HG02763 (cell line): ENCODE measurements around the gene ADRM1.

Experiments used
- ATAC-seq: cut with Tn5 transposase; IDR thresholded peaks from one replicate; pipeline ENCODE4 v1.9.1; 2021; ENCODE audit warnings: mild to moderate bottlenecking, moderate library complexity; ENCODE audit not compliant: unreplicated experiment

ADRM1 gene

DNA sequence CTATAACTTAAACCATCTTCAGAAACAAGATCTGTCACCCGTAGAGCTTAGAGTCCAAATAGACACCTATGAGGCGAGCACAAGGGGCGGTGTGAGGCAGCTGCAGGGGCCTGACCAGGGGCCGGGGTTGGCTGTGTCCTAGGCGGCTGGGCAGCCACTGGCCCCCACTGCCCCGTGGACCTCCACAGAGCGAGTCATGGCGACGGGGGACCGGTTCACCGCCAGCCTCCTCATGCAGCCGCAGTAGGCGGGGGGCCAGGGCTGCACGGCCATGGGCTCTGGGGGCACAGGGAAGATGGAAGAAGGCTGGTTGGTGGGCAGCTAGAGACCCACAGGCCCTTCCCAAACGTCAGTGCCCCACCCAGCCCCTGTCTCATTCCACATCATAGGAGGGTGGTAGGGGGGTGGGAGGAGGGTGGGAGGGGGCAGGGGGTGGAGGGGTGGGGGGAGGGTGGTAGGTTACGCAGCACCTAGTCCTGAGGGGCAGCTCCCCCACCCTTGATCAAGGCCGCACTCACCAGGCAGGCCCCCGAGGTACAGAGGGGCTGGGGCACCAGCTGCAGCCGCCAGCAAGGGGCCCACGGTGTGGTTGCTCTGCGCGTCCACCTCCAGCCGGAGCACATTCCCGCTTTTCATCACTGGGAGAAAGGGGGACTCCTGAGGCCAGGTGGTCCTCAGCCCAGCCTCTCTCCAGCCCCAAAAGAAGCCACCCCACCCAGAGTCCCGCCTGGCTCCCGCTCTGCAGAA lies 6.6 kb downstream of the ADRM1 start:
- ATAC-seq = no peak

DNA sequence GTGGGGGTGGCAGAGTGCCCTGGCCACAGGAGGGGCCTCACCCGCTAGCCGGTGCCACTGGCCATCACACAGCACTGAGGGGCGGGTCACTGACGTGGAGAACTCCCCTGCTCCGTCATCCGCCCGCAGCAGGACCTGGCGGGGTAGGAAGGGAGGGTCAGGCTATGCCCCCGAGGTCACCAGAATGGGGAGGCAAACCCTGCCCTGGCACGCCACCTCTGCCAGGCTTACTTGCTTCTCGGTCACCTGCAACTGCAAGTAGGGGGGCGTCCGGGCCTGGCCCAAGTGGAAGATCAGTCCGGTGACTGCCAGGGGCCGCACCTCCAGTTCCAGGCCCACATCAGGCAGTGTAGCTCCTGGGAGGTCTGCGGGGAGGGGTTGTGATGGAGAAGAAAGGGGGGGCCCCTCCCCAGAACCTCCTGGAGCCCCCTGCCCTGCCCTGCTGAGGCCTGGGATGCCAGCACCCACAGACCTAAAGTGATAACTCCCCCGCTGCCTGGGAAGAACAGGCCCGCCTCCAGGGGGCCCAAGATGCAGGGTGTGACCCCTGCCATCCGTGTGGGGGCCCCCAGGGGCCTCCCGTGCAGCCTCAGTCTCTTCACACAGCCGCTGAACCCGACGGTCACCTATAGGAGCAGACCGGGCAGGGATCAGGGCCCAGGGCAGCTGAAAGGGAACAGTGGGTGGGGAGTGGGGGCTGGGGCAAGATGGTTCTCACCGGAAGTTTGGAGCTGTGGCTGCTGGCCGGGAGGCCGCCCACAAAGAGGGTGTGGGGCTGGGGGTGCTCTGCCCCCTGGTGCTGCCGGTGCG lies 7.4 kb downstream of the ADRM1 start:
- no peak for ATAC-seq

DNA sequence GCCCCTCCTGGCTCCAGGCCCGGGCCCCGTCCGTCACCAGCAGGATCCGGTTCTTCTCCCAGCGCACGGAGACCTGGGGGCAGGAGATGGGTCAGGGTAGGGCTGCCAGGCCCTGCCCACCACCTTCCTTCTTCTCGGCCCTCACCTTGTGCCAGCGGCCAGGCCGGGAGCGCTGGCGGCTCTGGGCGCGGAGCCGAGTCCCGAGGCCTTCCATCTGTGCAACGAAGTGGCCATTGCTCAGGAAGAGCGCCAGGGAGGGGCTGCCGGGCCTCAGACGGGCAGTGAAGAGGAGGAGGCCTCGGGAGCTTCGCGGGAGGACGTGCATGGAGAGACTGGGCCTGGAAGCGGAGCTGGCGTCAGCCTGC lies 7.9 kb downstream of the ADRM1 start:
- ATAC-seq = no peak

DNA sequence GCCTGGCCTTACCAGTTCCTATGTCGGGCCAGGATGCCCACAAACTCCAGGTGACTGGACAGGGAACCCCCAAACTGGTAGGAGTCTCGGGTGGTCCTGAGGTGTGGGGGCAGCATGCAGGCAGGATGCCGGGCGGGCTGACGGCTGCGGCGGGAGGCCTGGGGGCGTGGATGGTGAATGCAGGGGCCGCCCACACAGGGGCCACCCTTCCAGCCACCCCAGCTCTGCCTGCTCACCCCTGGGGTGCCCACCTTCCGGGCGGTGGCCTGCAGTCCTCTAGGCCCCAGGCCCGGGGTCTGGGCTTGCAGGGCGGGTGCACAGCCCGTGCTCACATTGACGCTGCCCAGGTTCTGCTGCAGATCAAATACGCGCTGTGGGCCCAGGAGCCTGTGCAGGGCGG lies 8.4 kb downstream of the ADRM1 start:
- no peak for ATAC-seq

DNA sequence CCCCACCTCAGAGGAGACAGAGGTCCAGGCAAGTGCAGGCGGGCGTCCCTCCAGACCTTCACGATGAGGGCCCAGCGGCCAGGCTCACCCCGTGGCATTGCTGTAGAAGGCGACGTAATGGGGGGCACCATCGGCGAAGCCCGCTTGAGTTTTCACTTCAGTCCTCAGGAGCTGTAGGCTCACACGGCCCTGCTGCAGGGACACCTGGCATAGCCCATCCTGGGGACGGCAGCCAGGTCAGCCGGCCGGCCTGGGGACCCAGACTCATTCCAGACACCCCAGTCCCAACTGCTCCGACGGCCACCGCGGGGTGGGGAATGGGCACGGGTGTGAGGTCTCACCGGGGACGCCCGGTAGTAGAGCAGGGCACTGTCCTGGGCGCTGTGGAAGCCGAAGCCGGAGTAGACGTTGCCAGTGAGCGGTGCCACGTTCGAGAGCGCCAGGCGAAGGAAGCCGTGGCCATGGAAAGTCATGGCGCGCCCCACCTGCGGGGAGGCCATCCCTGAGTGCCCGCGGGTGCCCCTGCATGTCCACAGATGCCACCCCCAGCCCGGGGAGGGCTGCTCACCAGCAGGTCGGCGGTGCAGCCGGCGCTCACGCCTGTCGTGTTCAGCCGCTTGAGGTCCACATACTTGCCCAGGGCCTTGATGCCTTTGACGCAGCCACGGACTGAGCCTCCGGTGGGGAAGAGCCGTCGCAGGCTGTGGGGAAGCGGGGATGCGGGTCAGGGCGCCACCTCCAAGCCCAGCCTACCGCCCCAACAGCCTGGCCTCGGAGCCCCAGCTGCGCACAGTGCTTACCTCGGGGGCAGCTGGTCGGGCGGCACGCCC lies 9.2 kb downstream of the ADRM1 start:
- ATAC-seq = no peak

DNA sequence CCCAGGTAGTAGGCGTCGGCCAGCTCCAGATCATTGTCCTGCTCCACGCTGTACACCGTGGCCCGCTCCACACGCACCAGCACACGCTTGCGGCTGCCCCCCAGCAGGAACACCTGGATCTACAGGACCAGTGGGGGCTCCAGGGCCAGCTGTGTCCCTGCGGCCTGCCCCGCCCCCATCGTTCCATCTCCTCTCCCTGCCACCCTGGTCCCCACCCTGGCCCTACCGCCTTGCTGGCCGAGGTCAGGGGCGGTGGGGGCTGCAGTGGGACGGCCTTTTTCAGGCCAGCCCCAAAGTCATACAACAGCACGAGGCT lies 9.8 kb downstream of the ADRM1 start:
- no peak for ATAC-seq

DNA sequence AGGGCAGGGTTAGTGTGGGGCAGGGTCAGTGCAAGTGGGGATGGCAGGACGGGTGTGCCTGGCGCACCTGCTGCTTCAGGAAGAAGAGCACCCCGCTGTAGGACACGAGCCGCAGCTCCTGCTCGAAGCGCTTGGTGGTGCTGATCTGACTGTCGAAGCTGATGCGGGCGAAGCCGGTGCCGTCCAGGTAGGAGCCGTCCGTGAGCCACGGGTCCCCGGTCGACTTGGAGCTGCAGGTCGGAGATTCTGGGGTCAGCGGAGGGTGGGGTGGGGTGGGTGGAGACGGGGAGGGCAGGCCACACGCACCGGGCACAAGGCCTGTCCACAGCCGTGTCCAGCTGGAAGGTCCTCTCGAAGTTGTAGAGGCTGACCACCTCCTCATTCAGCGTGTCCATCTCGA lies 10.2 kb downstream of the ADRM1 start:
- no peak for ATAC-seq

DNA sequence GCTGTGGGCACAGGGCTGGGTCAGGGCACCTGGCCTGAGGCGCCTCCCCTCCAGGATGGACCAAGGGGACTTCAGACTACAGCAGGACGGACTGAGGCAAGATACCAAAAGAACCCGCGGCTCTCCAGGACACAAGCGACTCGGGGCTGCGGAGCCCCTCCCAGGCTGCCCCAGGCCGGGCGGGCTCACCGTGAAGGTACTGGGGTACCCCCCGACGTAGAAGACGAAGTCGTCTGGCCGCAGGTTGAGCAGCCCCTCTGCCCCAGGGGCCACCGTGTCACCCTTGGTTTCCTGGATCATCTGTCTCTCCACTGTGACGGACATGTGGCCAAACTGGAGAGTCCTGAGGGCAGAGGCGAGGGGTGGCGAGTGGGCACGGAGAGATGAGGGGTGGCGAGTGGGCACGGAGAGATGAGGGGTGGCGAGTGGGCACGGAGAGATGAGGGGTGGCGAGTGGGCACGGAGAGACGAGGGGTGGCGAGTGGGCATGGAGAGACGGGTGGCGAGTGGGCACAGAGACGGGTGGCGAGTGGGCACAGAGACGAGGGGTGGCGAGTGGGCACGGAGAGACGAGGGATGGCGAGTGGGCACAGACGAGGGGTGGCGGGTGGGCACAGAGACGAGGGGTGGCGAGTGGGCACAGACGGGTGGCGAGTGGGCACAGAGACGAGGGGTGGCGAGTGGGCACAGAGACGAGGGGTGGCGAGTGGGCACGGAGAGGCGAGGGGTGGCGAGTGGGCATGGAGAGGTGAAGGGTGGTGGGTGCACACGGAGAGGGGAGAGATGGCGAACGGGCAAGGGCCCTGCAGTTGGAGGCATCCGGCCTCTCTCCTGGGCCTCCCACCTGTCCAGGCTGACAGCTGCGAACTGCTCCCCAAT lies 10.9 kb downstream of the ADRM1 start:
- no peak for ATAC-seq

DNA sequence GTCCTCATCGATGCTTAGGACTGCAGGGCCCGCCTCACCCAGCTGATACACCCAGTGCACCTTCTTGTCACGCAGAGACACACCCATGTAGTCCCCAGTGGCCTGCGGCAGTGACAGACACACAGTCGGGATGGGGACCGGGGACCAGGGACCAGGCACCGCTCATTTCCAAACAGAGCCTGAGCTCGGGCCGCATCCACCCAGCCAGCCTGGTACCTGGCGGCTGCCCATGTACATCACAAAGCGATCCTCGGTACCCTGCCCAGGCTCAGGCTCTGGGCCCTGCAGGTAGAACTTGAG lies 11.5 kb downstream of the ADRM1 start:
- ATAC-seq = no peak

DNA sequence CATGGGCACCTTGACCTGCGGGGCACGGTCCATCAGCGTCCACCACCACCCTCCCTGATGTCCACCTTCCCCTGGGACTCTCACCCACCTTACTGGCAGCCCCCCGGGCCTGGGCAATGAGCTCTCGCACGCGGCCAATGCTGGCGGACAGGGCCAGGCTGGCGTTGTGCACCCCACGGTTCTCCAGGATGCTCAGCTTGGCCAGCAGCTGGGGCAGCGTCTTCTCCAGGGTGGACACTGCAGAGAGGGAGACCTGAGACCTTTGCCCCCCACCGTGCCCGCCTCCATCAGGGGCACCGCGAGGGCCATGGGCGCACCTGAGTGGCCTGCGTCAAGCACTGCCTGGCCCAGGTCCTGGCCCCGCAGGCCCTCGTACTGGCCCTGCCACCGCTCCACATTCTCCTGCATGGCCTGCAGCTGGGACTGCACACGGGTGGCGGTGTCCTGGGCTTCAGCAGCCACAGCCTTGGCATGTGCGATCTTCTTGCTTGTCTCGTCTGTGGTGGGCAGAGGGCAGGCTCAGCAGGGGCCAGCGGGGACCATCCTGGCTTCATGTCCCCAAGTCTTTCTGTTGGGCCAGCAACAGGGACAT lies 12.0 kb downstream of the ADRM1 start:
- ATAC-seq = no peak

DNA sequence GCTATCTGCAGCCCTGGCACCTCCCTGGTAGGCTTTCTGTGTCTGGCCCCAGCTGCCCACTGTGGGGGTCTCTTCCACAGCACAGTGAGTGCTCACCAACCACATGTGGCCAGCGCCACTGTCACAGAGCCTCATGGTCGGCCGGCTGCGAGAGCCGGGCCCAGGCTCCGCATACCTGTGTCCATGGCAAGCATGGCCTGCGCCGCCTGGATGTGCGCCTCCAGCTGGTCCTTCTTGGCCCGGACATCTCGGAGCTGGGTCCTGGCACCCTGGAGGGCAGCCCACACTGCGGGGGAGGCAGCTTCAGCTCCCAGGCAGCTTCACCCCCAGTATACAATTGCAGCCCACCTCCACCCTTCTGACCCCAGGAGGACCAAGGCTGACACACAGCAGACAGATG lies 13.0 kb downstream of the ADRM1 start:
- no peak for ATAC-seq

DNA sequence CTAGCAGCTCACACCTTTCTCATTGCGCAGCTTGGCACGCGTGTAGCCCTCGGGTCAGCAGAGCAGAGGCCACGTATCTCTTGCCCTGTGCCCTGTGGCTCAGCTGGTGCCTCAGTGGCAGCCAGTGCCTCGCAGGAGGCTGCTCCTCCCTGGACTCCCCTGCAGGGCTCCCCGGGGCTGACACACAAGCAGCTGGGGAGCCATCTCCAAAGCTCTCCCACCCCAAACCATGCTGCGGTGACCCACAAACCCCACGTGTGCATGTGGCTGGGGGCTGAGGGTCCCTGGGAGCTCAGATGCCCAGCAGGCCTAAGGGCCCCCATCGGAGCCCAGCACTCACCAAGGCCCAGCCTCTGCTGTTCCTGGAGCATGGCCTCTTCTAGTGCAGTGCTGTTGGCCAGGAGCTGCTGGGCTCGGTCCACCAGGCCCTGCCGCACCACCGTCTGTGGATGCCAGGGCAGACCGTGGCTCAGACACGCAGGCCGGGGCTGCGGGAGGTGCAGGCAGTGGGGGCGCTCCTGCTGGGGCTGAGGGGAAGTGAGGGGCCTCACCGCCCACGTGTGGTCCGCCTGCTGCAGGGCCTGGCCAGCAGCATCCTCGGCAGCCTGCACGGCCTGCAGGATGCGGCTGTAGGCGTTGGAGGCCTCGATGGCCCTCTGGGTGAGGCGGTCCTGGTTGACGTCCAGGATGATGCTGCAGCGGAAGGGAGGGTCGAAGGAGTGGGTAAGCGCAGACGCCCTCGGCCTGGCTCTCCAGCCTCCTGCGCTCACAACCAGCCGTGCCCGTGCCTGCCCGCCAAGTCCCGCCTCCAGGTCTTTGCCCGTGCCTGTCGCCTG lies 13.8 kb downstream of the ADRM1 start:
- ATAC-seq = no peak

DNA sequence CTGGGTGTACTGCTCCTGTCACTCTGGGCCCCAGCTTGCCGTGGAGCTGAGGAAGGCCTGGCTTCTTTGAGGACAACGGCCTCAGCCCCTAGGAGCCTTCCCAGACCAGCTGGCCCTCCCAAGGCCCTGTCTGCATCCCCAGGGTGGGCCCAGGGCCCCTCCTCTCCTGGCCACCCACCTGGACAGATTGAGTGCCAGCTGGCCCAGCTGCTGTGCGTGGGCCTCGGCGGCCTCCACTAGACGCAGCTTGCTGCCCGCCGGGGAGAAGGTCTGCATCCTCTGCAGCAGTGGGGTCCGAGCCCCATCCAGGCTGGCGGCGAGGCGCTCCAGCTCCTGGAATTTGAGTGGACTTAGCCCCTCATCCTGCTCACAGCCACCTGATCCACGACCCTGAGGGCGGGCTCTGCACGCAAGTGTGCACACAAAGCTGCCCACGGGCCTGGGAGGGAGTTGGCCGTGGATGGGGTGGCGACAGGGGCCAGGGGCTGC lies 14.4 kb downstream of the ADRM1 start:
- ATAC-seq = no peak

DNA sequence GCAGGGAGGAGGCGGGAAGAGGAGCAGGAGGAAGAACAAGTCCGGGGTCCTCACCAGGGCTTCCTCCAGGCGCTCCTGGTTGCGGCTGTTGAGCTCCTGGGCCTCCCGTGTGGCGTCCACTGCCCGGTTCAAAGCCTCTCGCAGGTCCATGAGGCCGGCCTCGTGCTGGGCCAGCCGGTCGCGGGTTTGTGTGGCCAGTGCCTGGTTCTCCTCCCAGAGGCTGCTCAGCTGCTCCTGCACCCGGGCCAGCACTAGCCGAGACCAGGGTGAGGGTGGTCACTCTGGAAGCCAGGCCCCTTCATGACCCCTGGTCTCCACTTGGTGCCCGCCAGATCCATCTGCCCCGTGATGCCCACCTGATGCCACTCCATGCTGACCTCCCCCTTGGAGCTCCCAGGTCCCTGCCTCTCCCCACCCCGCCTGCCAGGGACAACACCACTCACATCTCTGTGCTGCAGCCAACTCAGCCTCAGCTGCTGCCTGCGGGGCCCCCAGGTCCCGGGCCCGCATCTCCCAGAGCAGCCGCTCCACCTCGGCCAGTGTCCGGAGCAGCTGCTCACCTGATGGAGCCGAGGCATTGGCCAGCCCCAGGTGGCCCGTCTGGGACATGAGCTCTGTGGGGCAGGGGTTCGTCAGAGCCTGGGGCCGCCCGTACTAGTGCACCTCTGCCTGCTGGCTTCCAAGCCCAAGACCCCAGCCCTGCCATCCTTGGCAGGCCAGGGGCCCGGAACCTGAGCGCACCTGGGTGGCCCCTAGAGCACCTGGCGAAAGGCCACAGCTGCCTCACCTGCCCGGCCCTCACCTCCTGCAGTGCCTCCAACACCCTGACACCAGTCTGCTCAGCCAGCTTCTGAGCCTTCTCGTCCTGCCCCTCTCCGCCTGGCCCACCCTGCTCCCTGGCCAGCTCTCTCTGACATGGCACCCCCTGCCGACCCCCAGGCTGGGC lies 15.9 kb downstream of the ADRM1 start:
- ATAC-seq = no peak

DNA sequence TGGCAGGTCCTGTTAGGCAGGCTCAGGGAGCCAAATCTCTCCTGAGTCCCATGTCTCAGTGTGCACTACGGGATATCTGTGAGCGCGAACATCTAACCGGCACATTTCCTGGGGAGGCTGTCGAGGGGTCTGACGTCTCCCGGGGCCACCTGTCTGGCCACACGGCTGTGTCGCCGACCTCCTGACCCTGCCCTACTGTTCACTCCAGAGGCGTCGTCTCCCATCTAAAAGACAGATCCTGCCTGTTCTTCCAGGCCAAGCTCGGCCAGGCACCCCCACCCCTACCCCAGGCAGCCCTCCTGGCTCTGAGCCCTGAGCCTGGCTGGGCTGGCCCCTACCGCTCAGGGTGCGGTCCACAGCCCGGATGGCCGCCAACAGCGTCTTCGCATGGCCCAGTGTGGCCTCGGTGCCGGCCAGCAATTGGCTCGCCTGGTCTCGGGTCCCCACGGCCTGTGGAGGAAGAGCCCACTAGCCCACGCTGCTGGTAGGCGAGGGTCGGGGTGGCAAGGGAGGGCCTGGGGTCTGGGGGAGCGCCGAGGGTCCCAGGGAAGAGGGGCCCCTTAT lies 16.6 kb downstream of the ADRM1 start:
- no peak for ATAC-seq

DNA sequence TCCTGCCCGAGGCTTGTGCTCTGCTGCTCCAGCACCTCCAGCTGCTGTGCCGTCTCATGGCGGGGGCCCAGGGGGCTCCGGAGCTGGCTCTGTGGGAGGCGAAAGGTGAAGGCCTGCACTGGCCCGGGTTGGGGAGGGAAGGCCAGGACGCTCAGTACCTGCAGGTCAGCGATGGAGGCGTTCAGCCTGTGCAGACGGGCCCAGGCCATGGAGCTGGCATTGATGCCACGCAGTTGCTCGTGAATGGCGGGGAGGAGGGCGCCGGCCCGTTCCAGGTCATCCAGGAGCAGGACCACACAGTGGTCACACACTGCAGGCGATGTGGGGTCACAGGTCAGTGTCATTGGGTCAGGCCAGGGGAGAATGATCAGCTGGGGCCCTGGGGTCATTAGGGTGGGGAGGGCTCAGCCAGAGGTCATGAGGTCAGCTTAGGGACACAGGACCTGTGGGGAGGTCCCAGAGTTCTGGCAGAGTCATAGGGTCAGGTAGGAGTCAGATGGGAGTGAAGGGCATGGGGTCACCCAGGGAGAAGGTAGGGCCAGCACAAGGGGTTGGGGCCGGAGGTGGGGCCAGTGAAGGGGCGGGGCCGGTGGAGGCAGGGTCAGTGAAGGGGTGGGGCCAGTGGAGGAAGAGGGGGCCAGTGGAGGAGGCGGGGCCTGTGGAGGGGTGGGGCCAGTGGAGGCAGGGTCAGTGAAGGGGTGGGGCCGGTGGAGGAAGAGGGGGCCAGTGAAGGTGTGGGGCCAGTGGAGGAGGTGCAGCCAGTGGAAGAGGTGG lies 18.0 kb downstream of the ADRM1 start:
- no peak for ATAC-seq

DNA sequence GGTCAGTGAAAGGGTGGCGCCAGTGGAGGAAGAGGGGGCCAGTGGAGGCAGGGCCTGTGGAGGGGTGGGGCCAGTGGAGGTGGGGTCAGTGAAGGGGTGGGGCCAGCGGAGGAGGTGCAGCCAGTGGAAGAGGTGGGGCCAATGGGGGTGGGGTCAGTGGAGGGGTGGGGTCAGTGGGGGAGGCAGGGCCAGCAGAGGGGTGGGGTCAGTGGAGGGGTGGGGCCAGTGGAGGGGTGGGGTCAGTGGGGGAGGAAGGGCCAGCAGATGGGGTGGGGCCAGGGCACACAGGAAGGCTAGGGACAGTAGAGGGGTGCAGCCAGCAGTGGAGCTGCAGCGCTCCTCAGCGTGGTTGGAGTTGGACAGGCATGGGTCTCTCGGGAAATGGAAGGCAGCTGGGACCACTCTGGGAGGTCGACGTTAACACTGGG lies 18.7 kb downstream of the ADRM1 start:
- no peak for ATAC-seq
